Esophagus squamous epithelium (tissue), 4 donors: ENCODE results near the gene IL31RA.

Experiments
- CTCF ChIP-seq, 6 experiments: fragments of 450-650 bp in 4 of 6; fragments of 200-600 bp in 2 of 6; sonication (generic) in 2 of 6; IDR thresholded peaks; one replicate each; pipeline ENCODE4 v1.5.1; 2016 to 2019; ENCODE audit warnings: antibody characterized with exemption in 6 of 6, mild to moderate bottlenecking in 4 of 6, moderate library complexity in 4 of 6
- POLR2A ChIP-seq, 4 donors: fragments of 450-650 bp; IDR thresholded peaks; one replicate each; pipeline ENCODE4 v1.6.1; 2017; ENCODE audit warnings: antibody characterized with exemption in 4 of 4, mild to moderate bottlenecking in 4 of 4, moderate library complexity in 3 of 4

- no peak for TF ChIP-seq POLR2A (IDR thresholded peaks at IDR 0.05)
- no peak for TF ChIP-seq CTCF (IDR thresholded peaks at IDR 0.05)
Observed at GRCh38 chr5:55852503-55852902, 1.3 kb downstream of the IL31RA start.
